GM10847 (cell line): ENCODE measurements around the gene ELF2.

Source experiments
- POLR2A ChIP-seq: IDR thresholded peaks from 2 replicates; pipeline ENCODE4 v1.6.1; 2011; ENCODE audit not compliant: insufficient read length; ENCODE audit errors: extremely low read depth

ELF2 gene

GRCh38 chr4:139018971-139019758, 157.9 kb downstream of the ELF2 start:
- no peak for TF ChIP-seq POLR2A

- no peak for TF ChIP-seq POLR2A
These were observed 158.5 kb downstream of the ELF2 start for GRCh38 chr4:139018501-139018900.

- no peak for TF ChIP-seq POLR2A
These were observed 159.2 kb downstream of the ELF2 start for GRCh38 chr4:139017861-139018260.

GRCh38 chr4:139015948-139016471, 161.0 kb downstream of the ELF2 start:
- TF ChIP-seq POLR2A = no peak

- TF ChIP-seq POLR2A = peak; percentile 94
These were observed 161.6 kb downstream of the ELF2 start, which contains the start of gene NOCT for GRCh38 chr4:139015269-139015947. NOCT (plus strand) TSS chr4:139015781; CDS start chr4:139015982, 201 bp downstream.

- TF ChIP-seq POLR2A = no peak
These were observed 162.4 kb downstream of the ELF2 start for GRCh38 chr4:139014371-139015268.

- TF ChIP-seq POLR2A = no peak
These were observed 165.6 kb downstream of the ELF2 start for GRCh38 chr4:139011225-139011950.

- no peak for TF ChIP-seq POLR2A
These were observed 167.3 kb downstream of the ELF2 start for GRCh38 chr4:139009702-139010101.

GRCh38 chr4:139007640-139008039, 169.4 kb downstream of the ELF2 start:
- no peak for TF ChIP-seq POLR2A
